CD8-positive, alpha-beta memory T cell (primary cell): ENCODE data around the gene MYD88. TPM values are rescaled to one million over a fixed set of nuclear protein-coding genes. Genes with fewer than 3 reads are reported as not detected.
A peak's percentile ranks its signal among the peaks of the same experiment; 100 is the strongest.
"Not testable (repeated sequence)": the region's sequence is repeated elsewhere in the genome, so short reads cannot be mapped to it uniquely, and the experiment has no call there.

ENCODE experiments used
- CTCF ChIA-PET: fragments of 350-600 bp; sonication (Branson Sonifier 250); formaldehyde crosslinking; loops from one replicate; lab custom pipeline; 2021; ENCODE audit warnings: antibody characterized with exemption; lab: Charles Lee
- POLR2A ChIA-PET: fragments of 350-600 bp; sonication (Branson Sonifier 250); formaldehyde crosslinking; loops from one replicate; lab custom pipeline; 2021; ENCODE audit warnings: antibody characterized with exemption; lab: Charles Lee
- DNase-seq, 5 donors: peaks; one replicate each; pipeline versions ENCODE4 v3.0.0 to v3.0.0-alpha.2; 2020 to 2022; ENCODE audit warnings: mixed read lengths in 1 of 5
- H3K27ac ChIP-seq: one replicate; pipeline ENCODE4 v1.7.0; 2013; ENCODE audit warnings: low read depth, mild to moderate bottlenecking, low read length, moderate library complexity
- H3K27me3 ChIP-seq: 2 replicates; pipeline ENCODE4 v1.7.0; 2013; ENCODE audit warnings: low read length, mild to moderate bottlenecking; ENCODE audit not compliant: insufficient read depth, poor library complexity, severe bottlenecking
- H3K36me3 ChIP-seq: 2 replicates; pipeline ENCODE4 v1.7.0; 2013; ENCODE audit warnings: mild to moderate bottlenecking, low read length, moderate library complexity; ENCODE audit not compliant: insufficient read depth
- H3K4me1 ChIP-seq: 2 replicates; pipeline ENCODE4 v1.7.0; 2013; ENCODE audit warnings: mild to moderate bottlenecking, low read length, moderate library complexity; ENCODE audit not compliant: insufficient read depth
- H3K4me3 ChIP-seq: 2 replicates; pipeline ENCODE4 v1.7.0; 2013; ENCODE audit warnings: mild to moderate bottlenecking, low read length
- H3K9me3 ChIP-seq: 2 replicates; pipeline ENCODE4 v1.7.0; 2013; ENCODE audit warnings: mild to moderate bottlenecking, low read length
- H3K27ac Mint-ChIP-seq, 8 donors: one replicate each; pipeline ENCODE4 v1.8.0; 2020 to 2021; ENCODE audit warnings: mixed read lengths in 8 of 8, mild to moderate bottlenecking in 6 of 8, inconsistent platforms in 3 of 8, moderate library complexity in 3 of 8
- H3K27me3 Mint-ChIP-seq, 2 donors: one replicate each; pipeline ENCODE4 v1.8.0; 2020 to 2021; ENCODE audit warnings: mixed read lengths in 2 of 2, mild to moderate bottlenecking in 1 of 2, moderate library complexity in 1 of 2
- H3K36me3 Mint-ChIP-seq, 3 donors: one replicate each; pipeline ENCODE4 v1.8.0; 2020 to 2021; ENCODE audit warnings: mixed read lengths in 3 of 3, inconsistent platforms in 1 of 3, mild to moderate bottlenecking in 1 of 3
- H3K4me1 Mint-ChIP-seq, 3 donors: one replicate each; pipeline ENCODE4 v1.8.0; 2020 to 2021; ENCODE audit warnings: mixed read lengths in 3 of 3, inconsistent platforms in 1 of 3, mild to moderate bottlenecking in 1 of 3
- H3K4me3 Mint-ChIP-seq, 7 donors: one replicate each; pipeline ENCODE4 v1.8.0; 2020 to 2021; ENCODE audit warnings: mixed read lengths in 7 of 7, mild to moderate bottlenecking in 6 of 7, moderate library complexity in 4 of 7, inconsistent platforms in 2 of 7
- H3K9me3 Mint-ChIP-seq, 5 donors: one replicate each; pipeline ENCODE4 v1.8.0; 2020 to 2022; ENCODE audit warnings: mixed read lengths in 5 of 5, mild to moderate bottlenecking in 3 of 5, moderate library complexity in 2 of 5, inconsistent platforms in 1 of 5
- polyA plus RNA-seq: library from polyadenylated mRNA; unstranded; fragments of 300-500 nt; fragmentation: Illumina TruSeq; gene quantifications from one replicate; pipeline ENCODE4 v1.2.3, GENCODE V29; 2021
- total RNA-seq, 2 experiments: library from RNA; stranded (reverse); gene quantifications; one replicate each; pipeline ENCODE4 v1.2.3, GENCODE V29; 2021

MYD88 gene
- total and polyA plus RNA-seq, 3 experiments from 2014 or later, result 32.9 to 108 (median 35.9) TPM

DNA sequence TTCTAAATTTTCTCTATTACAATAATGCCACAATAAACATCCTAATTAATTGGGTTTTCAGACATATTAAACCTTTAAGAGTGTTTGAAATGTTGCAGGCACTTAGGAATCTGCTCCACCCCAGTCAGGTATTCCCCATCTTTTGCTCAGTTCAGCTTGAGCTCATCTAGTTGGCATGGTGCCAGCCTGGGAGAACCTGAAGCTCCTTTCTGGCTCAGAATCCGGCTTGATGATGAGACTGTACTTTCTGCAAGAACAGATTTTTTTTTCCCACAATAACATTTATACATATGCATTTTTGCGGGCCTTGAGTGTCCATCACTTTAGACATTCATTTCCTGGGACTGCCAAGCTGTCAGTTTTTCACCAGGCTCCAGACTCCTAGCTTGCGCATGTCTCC, 19.1 kb downstream of the MYD88 start:
- peaks cover 2 to 6% (median 3%) of the 10 kb centered on the region in 3 donors for H3K4me1 Mint-ChIP-seq
- H3K4me3 Mint-ChIP-seq, result no peak overlapping the region
- H3K9me3 Mint-ChIP-seq, result no peaks in the 10 kb centered on the region
- H3K36me3 Mint-ChIP-seq, result no peaks in the 10 kb centered on the region
- H3K9me3 ChIP-seq, result no peaks in the 10 kb centered on the region
- CTCF ChIA-PET, result no interaction called here
- peak overlapping the region in 1 of 8 donors; percentile 32 for H3K27ac Mint-ChIP-seq
- H3K27me3 ChIP-seq, result no peaks in the 10 kb centered on the region
- H3K4me3 ChIP-seq, result no peak overlapping the region
- no peaks in the 10 kb centered on the region for H3K4me1 ChIP-seq
- H3K27ac ChIP-seq, result no peak overlapping the region
- POLR2A ChIA-PET, result interaction anchor here (1.4 kb wide), 1 partner anchor 9 kb away, joined by 3 read pairs; no protein-coding TSS in a partner anchor
- DNase-seq, result no peak
- H3K27me3 Mint-ChIP-seq, result no peaks in the 10 kb centered on the region
- no peaks in the 10 kb centered on the region for H3K36me3 ChIP-seq

GRCh38 chr3:38158472-38158871, 20.0 kb downstream of the MYD88 start:
- ChIA-PET CTCF (interaction anchor here (1.2 kb wide), 1 partner anchor 19 kb away, joined by 3 read pairs; no protein-coding TSS in a partner anchor), POLR2A (interaction anchor here (1.4 kb wide), 1 partner anchor 8 kb away, joined by 3 read pairs; no protein-coding TSS in a partner anchor)
- Histone ChIP-seq H3K27ac (no peak overlapping the region), H3K4me1 (no peaks in the 10 kb centered on the region), H3K4me3 (no peak overlapping the region), H3K27me3 (no peaks in the 10 kb centered on the region), H3K36me3 (no peaks in the 10 kb centered on the region), H3K9me3 (no peaks in the 10 kb centered on the region)
- H3K27me3 Mint-ChIP-seq, result no peaks in the 10 kb centered on the region
- DNase-seq, result no peak
- no peaks in the 10 kb centered on the region for H3K9me3 Mint-ChIP-seq
- no peak overlapping the region for H3K27ac Mint-ChIP-seq
- peaks cover 0 to under 1% (median 0%) of the 10 kb centered on the region in 3 donors for H3K4me1 Mint-ChIP-seq
- no peak overlapping the region for H3K4me3 Mint-ChIP-seq
- H3K36me3 Mint-ChIP-seq, result no peaks in the 10 kb centered on the region

GRCh38 chr3:38160704-38161103, 22.2 kb downstream of the MYD88 start:
- DNase-seq, CTCF ChIA-PET, H3K27me3 ChIP-seq, H3K27ac ChIP-seq, H3K36me3 ChIP-seq, H3K27me3 Mint-ChIP-seq, H3K4me1 ChIP-seq, H3K9me3 ChIP-seq, H3K27ac Mint-ChIP-seq, H3K9me3 Mint-ChIP-seq, H3K4me3 Mint-ChIP-seq, H3K4me3 ChIP-seq, POLR2A ChIA-PET: not testable (repeated sequence)
- H3K36me3 Mint-ChIP-seq, result peaks cover 0 to 10% (median 0%) of the 10 kb centered on the region in 3 donors
- peaks cover 7 to 16% (median 9%) of the 10 kb centered on the region in 3 donors for H3K4me1 Mint-ChIP-seq

DNA sequence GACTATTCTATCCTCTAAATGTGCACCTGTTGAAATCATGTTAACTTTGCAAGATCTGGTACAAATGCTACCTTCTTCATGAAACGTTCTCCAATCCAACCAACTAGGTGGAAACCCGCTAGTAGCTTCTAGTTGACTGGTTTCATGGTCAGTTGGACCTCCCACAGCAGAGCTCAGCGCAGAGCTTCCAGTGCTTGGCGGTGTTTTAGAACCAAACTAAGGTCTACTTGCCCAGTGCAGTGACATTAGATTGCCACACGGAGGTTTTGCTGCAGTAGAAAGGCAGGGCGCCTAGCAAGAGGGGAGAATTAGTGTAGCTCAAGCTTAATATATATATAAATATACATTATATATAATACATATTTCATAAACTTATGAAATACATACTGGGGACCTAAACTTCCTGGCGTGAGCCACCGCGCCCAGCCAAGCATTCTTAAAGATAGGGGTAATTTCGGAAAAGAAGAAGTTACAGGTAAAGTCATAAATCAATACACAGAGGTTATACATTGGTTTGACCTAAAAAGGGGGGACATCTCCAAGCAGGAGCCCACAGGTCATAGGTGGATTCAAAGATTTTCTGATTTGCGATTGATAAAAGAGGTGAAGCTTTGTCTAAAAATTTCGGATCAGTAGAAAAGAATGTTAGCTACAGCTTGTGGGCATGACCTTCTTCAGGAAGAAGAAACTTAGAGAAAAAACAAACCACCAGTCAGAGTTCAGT, 24.8 kb downstream of the MYD88 start:
- DNase-seq, result peak in 1 of 5 donors; percentile 27
- Mint-ChIP-seq H3K4me1 (peaks cover 31 to 40% (median 32%) of the 10 kb centered on the region in 3 donors), H3K27ac (peak overlapping the region; percentile 33 to 100 (median 99)), H3K9me3 (no peaks in the 10 kb centered on the region), H3K36me3 (peaks cover 0 to 20% (median 0%) of the 10 kb centered on the region in 3 donors), H3K4me3 (peak overlapping the region in 5 of 7 donors; percentile 29 to 97 (median 90)), H3K27me3 (no peaks in the 10 kb centered on the region)
- ChIA-PET CTCF (interaction anchor here (0.8 to 4.5 kb wide), 5 partner anchors 23 to 188 kb away, joined by 3 to 60 read pairs (median 4); partner anchors contain the start of genes ACAA1, MYD88 and XYLB), POLR2A (interaction anchor here (0.7 to 4.3 kb wide), 2 partner anchors 26 kb away, joined by 4 to 75 read pairs; partner anchors contain the start of gene ACAA1)
- Histone ChIP-seq H3K27me3 (no peaks in the 10 kb centered on the region), H3K36me3 (no peaks in the 10 kb centered on the region), H3K9me3 (no peaks in the 10 kb centered on the region), H3K27ac (peak overlapping the region; percentile 100), H3K4me3 (no peak overlapping the region), H3K4me1 (peaks cover 30% of the 10 kb centered on the region)

DNA sequence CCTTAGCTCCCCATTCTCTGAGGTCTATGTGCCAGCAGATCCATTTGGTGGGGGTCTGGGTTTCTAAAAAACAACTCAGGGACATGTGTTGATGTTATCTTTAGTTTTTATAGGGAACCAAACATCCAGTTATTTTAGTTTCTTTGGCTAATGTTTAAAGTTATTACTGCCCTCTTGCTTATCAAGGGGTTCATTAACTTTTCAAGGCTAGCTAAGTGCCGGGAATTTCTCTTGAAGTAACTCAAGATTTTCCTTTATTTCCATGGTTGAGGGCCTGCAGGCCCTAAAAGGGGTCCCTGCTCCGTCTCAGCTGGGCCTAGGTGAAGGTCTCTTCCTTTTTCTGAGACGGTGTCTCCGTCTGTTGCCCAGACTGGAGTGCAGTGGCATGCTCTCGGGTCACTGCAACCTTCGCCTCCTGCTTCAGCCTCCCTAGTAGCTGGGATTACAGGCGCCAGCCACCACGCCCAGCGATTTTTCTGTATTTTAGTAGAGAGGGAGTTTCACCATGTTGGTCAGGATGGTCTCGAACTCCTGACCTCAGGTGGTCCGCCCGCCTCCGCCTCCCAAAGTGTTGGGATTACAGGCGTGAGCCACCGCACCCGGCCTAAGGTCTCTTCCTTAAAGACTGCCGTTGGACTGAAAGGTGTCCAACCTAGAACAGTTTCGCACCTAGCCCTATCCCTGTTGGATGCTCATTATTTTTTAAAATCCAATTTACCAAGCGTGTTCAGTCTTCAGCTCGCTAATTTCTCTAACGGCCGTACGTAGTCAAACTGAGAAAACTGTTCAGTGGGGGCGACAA, 25.6 kb downstream of the MYD88 start:
- Histone ChIP-seq H3K4me3 (peak overlapping the region; percentile 94), H3K9me3 (no peaks in the 10 kb centered on the region), H3K36me3 (no peaks in the 10 kb centered on the region), H3K27ac (peak overlapping the region; percentile 100), H3K4me1 (peaks cover 38% of the 10 kb centered on the region), H3K27me3 (no peaks in the 10 kb centered on the region)
- DNase-seq, result no peak
- Mint-ChIP-seq H3K9me3 (no peaks in the 10 kb centered on the region), H3K36me3 (peaks cover 0 to 20% (median 0%) of the 10 kb centered on the region in 3 donors), H3K27ac (peak overlapping the region; percentile 95 to 100 (median 100)), H3K27me3 (no peaks in the 10 kb centered on the region), H3K4me3 (peak overlapping the region; percentile 90 to 98 (median 96)), H3K4me1 (peaks cover 37 to 47% (median 39%) of the 10 kb centered on the region in 3 donors)
- ChIA-PET CTCF (interaction anchor here (0.9 to 4.5 kb wide), 11 partner anchors 8 to 332 kb away, joined by 3 to 60 read pairs (median 5); partner anchors contain the start of genes ACAA1, EXOG, MYD88 and XYLB), POLR2A (interaction anchor here (1.0 to 4.3 kb wide), 9 partner anchors 10 to 170 kb away, joined by 3 to 75 read pairs (median 5); partner anchors contain the start of genes ACAA1, DLEC1 and MYD88)

- H3K36me3 ChIP-seq, result no peaks in the 10 kb centered on the region
- Mint-ChIP-seq H3K36me3 (peaks cover 0 to 20% (median 0%) of the 10 kb centered on the region in 3 donors), H3K4me3 (peak overlapping the region; percentile 90 to 98 (median 96)), H3K27ac (peak overlapping the region; percentile 95 to 100 (median 100)), H3K4me1 (peaks cover 42 to 53% (median 45%) of the 10 kb centered on the region in 3 donors), H3K9me3 (no peaks in the 10 kb centered on the region), H3K27me3 (no peaks in the 10 kb centered on the region)
- ChIA-PET CTCF (interaction anchor here (0.9 to 4.5 kb wide), 10 partner anchors 9 to 332 kb away, joined by 3 to 60 read pairs (median 5); partner anchors contain the start of genes ACAA1, EXOG, MYD88 and XYLB), POLR2A (interaction anchor here (1.0 to 4.3 kb wide), 10 partner anchors 10 to 170 kb away, joined by 3 to 75 read pairs (median 5); partner anchors contain the start of genes ACAA1, DLEC1 and MYD88)
- peak overlapping the region; percentile 100 for H3K27ac ChIP-seq
- no peaks in the 10 kb centered on the region for H3K9me3 ChIP-seq
- no peak for DNase-seq
- H3K4me3 ChIP-seq, result peak overlapping the region; percentile 94
- no peaks in the 10 kb centered on the region for H3K27me3 ChIP-seq
- peaks cover 39% of the 10 kb centered on the region for H3K4me1 ChIP-seq
These were observed 26.1 kb downstream of the MYD88 start for GRCh38 chr3:38164643-38164951.

DNA sequence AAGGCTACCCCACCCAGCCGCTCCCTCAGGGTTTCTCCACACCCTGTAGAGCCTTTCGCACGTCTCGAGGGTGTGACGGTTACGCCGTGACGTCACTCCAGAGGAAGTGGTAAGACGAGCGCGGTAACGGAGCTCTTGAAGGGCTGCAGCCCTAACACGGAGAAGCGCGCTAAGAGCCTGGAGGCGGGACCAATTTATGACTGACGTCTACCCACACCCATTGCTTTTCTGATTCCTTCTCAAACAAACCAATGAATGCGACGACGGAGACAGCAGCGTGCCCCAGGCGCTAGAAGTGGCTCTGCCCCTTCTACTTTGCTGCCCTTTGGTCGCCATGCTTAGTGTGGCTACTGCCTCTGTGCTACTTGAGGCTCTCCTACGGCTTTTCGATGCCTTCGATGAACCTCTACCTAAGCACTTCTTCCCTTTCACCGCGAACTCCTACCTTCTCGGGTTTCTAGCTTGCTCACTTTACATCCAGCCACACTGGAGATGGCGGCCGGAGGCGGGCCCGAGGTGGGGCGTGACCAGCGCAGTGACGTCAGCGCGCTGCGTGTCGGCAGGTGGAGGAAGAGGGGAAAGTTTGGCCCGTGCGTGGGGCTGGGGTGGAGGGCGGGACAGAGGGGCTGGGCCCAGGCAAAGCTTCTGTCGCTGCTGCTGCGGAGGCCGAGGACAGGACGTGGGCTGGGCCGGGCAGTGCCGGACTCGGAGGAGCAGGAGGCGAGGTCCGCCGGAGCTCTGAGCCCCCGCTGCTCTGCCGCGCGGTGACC, 26.7 kb downstream of the MYD88 start, which contains the start of gene OXSR1:
OXSR1 (plus strand) TSS at position 586 of the 770 bp plus-strand sequence. CDS start 340 bp downstream, outside the sequence.
- ChIA-PET CTCF (interaction anchor here (0.9 to 4.5 kb wide), 11 partner anchors 9 to 331 kb away, joined by 3 to 60 read pairs (median 5); partner anchors contain the start of genes ACAA1, EXOG, MYD88 and XYLB), POLR2A (interaction anchor here (0.6 to 4.3 kb wide), 12 partner anchors 11 to 171 kb away, joined by 3 to 75 read pairs (median 4); partner anchors contain the start of genes ACAA1, DLEC1 and MYD88)
- Histone ChIP-seq H3K4me3 (peak within 1 kb of the TSS; percentile 94), H3K27ac (peak within 1 kb of the TSS; percentile 100), H3K27me3 (no peaks in the 10 kb centered on the region), H3K36me3 (no peaks in the 10 kb centered on the region), H3K9me3 (no peaks in the 10 kb centered on the region), H3K4me1 (peaks cover 39% of the 10 kb centered on the region)
- peaks cover 43 to 55% (median 46%) of the 10 kb centered on the region in 3 donors for H3K4me1 Mint-ChIP-seq
- DNase-seq, result peak; percentile 93 to 99 (median 98)
- no peaks in the 10 kb centered on the region for H3K9me3 Mint-ChIP-seq
- H3K27me3 Mint-ChIP-seq, result no peaks in the 10 kb centered on the region
- H3K4me3 Mint-ChIP-seq, result peak within 1 kb of the TSS; percentile 90 to 98 (median 96)
- peaks cover 0 to 20% (median 0%) of the 10 kb centered on the region in 3 donors for H3K36me3 Mint-ChIP-seq
- peak within 1 kb of the TSS; percentile 95 to 100 (median 100) for H3K27ac Mint-ChIP-seq
